IMR-90 (cell line): Measurements from ENCODE around the gene RNF38. TPM values are rescaled to one million over a fixed set of nuclear protein-coding genes. Genes with fewer than 3 reads are reported as not detected.

Experiments used
- ATAC-seq: fragments of 200-7000 bp; cut with Tn5 transposase; 2 replicates; pipeline ENCODE4 v1.9.1; 2020; ENCODE audit warnings: low read depth, mild to moderate bottlenecking, moderate library complexity
- BruUV-seq: library from RNA; stranded (reverse); fragments of 400-500 nt; replicated peaks from 2 replicates; lab custom pipeline; 2021; lab: Mats Ljungman, UMichigan
- CTCF ChIA-PET: fragments of 300-600 bp; formaldehyde crosslinking; extraction: SDS; loops from one replicate; lab custom pipeline; 2021; ENCODE audit warnings: antibody characterized with exemption; lab: Yijun Ruan, JAX
- POLR2A ChIA-PET: fragments of 300-600 bp; sonication (Branson Sonifier 250); formaldehyde crosslinking; loops from one replicate; lab custom pipeline; 2022; ENCODE audit warnings: antibody characterized with exemption; ENCODE audit not compliant: unreplicated experiment; lab: Charles Lee
- DNase-seq: peaks from one replicate; pipeline ENCODE4 v3.0.0; 2013
- H2AFZ ChIP-seq: replicated peaks from 2 replicates; pipeline ENCODE3; 2013; ENCODE audit warnings: low read length, mild to moderate bottlenecking; ENCODE audit not compliant: poor library complexity
- H2AK5ac ChIP-seq: 2 replicates; pipeline ENCODE4 v1.6.1; 2013; ENCODE audit warnings: low read depth, low read length, inconsistent platforms
- H2AK9ac ChIP-seq: replicated peaks from 2 replicates; pipeline ENCODE3; 2013; ENCODE audit warnings: mild to moderate bottlenecking, low read depth, low read length, moderate library complexity; ENCODE audit not compliant: poor library complexity
- H2BK120ac ChIP-seq: 2 replicates; pipeline ENCODE4 v1.6.1; 2013; ENCODE audit warnings: low read depth, low read length, inconsistent platforms
- H2BK15ac ChIP-seq: 3 replicates; pipeline ENCODE4 v1.6.1; 2013; ENCODE audit warnings: low read depth, low read length, inconsistent platforms
- H2BK20ac ChIP-seq: 2 replicates; pipeline ENCODE4 v1.6.1; 2013; ENCODE audit warnings: low read depth, mild to moderate bottlenecking, inconsistent platforms, low read length, moderate library complexity
- H2BK5ac ChIP-seq: 2 replicates; pipeline ENCODE4 v1.6.1; 2013; ENCODE audit warnings: mild to moderate bottlenecking, low read depth, low read length, inconsistent platforms; ENCODE audit not compliant: poor library complexity, severe bottlenecking
- H3K14ac ChIP-seq: replicated peaks from 2 replicates; pipeline ENCODE4 v1.6.1; 2013; ENCODE audit warnings: low read depth, low read length, inconsistent platforms
- H3K18ac ChIP-seq: 2 replicates; pipeline ENCODE4 v1.6.1; 2013; ENCODE audit warnings: low read depth, low read length, control low read depth
- H3K23ac ChIP-seq: 2 replicates; pipeline ENCODE4 v1.6.1; 2013; ENCODE audit warnings: low read depth, low read length, inconsistent platforms
- H3K27ac ChIP-seq: 2 replicates; pipeline ENCODE4 v1.5.1; 2013; ENCODE audit warnings: mild to moderate bottlenecking, control low read depth, low read length; ENCODE audit not compliant: insufficient read depth
- H3K27me3 ChIP-seq: 2 replicates; pipeline ENCODE4 v1.6.1; 2013; ENCODE audit warnings: low read length; ENCODE audit not compliant: control insufficient read depth, insufficient read depth
- H3K36me3 ChIP-seq: 2 replicates; pipeline ENCODE4 v1.6.1; 2013; ENCODE audit warnings: low read length, mixed read lengths; ENCODE audit not compliant: control insufficient read depth, insufficient read depth
- H3K4ac ChIP-seq: 2 replicates; pipeline ENCODE4 v1.6.1; 2013; ENCODE audit warnings: low read depth, low read length, inconsistent platforms
- H3K4me1 ChIP-seq: 2 replicates; pipeline ENCODE4 v1.6.1; 2013; ENCODE audit warnings: low read length, mixed read lengths; ENCODE audit not compliant: control insufficient read depth, insufficient read depth
- H3K4me2 ChIP-seq: 2 replicates; pipeline ENCODE4 v1.6.1; 2013; ENCODE audit warnings: low read depth, mild to moderate bottlenecking, control low read depth, low read length, moderate library complexity
- H3K4me3 ChIP-seq: 2 replicates; pipeline ENCODE4 v1.5.1; 2013; ENCODE audit warnings: low read depth, mild to moderate bottlenecking, control low read depth, low read length, moderate library complexity; ENCODE audit not compliant: insufficient read depth
- H3K56ac ChIP-seq: 2 replicates; pipeline ENCODE4 v1.6.1; 2013; ENCODE audit warnings: low read length, inconsistent platforms; ENCODE audit not compliant: insufficient read depth; ENCODE audit errors: extremely low read depth
- H3K79me1 ChIP-seq, 2 experiments: 2 replicates each; pipeline ENCODE4 v1.6.1; 2013; ENCODE audit warnings: low read length in 2 of 2, inconsistent platforms in 1 of 2, low read depth in 1 of 2
- H3K9ac ChIP-seq: 2 replicates; pipeline ENCODE4 v1.6.1; 2013; ENCODE audit warnings: low read depth, low read length, control low read depth
- H3K9me1 ChIP-seq: 2 replicates; pipeline ENCODE4 v1.6.1; 2013; ENCODE audit warnings: low read length, inconsistent platforms; ENCODE audit not compliant: insufficient read depth
- H3K9me3 ChIP-seq: 2 replicates; pipeline ENCODE4 v1.6.1; 2013; ENCODE audit warnings: low read length; ENCODE audit not compliant: control insufficient read depth, insufficient read depth
- H4K20me1 ChIP-seq: 2 replicates; pipeline ENCODE4 v1.6.1; 2013; ENCODE audit warnings: low read length, inconsistent platforms; ENCODE audit not compliant: insufficient read depth
- H4K5ac ChIP-seq: 2 replicates; pipeline ENCODE4 v1.6.1; 2013; ENCODE audit warnings: mild to moderate bottlenecking, low read depth, low read length, control low read depth
- H4K8ac ChIP-seq, 2 experiments: 2 replicates each; pipeline ENCODE4 v1.6.1; 2013; ENCODE audit warnings: low read depth in 2 of 2, low read length in 2 of 2, control low read depth in 1 of 2, inconsistent platforms in 1 of 2
- H4K91ac ChIP-seq: 2 replicates; pipeline ENCODE4 v1.6.1; 2013; ENCODE audit warnings: low read depth, low read length, inconsistent platforms; ENCODE audit not compliant: insufficient read depth
- BHLHE40 ChIP-seq: fragments of 150-350 bp; IDR thresholded peaks from 2 replicates; pipeline ENCODE4 v1.6.1; 2016; ENCODE audit warnings: mild to moderate bottlenecking, low read depth, low read length
- CEBPB ChIP-seq: IDR thresholded peaks from 2 replicates; pipeline ENCODE4 v1.6.1; 2012; ENCODE audit warnings: low read depth, low read length, improper control_type of control experiment
- CHD1 ChIP-seq: IDR thresholded peaks from 2 replicates; pipeline ENCODE4 v1.6.1; 2012; ENCODE audit warnings: low read depth, low read length, improper control_type of control experiment
- CTCF ChIP-seq: conservative IDR thresholded peaks from 2 replicates; pipeline ENCODE4 v1.5.1; 2012; ENCODE audit warnings: mild to moderate bottlenecking, low read depth, low read length, improper control_type of control experiment
- ELK1 ChIP-seq: fragments of 150-350 bp; IDR thresholded peaks from 2 replicates; pipeline ENCODE4 v1.6.1; 2016; ENCODE audit warnings: low read depth, mild to moderate bottlenecking, low read length, moderate library complexity, borderline replicate concordance
- FOS ChIP-seq: fragments of 150-350 bp; IDR thresholded peaks from 2 replicates; pipeline ENCODE4 v1.6.1; 2016; ENCODE audit warnings: low read depth, low read length
- MAFK ChIP-seq: IDR thresholded peaks from 2 replicates; pipeline ENCODE4 v1.6.1; 2012; ENCODE audit warnings: low read depth, low read length, improper control_type of control experiment
- MAZ ChIP-seq: IDR thresholded peaks from 2 replicates; pipeline ENCODE4 v1.6.1; 2012; ENCODE audit warnings: low read depth, mild to moderate bottlenecking, low read length, improper control_type of control experiment, moderate library complexity, borderline replicate concordance
- MXI1 ChIP-seq: IDR thresholded peaks from 2 replicates; pipeline ENCODE4 v1.6.1; 2012; ENCODE audit warnings: low read depth, mild to moderate bottlenecking, low read length, moderate library complexity, borderline replicate concordance
- NFE2L2 ChIP-seq: fragments of 150-350 bp; IDR thresholded peaks from 2 replicates; pipeline ENCODE4 v1.6.1; 2016; ENCODE audit warnings: low read depth, mild to moderate bottlenecking, low read length
- POLR2A ChIP-seq: IDR thresholded peaks from 2 replicates; pipeline ENCODE4 v1.6.1; 2012; ENCODE audit warnings: mild to moderate bottlenecking, low read depth, low read length
- RAD21 ChIP-seq: IDR thresholded peaks from 2 replicates; pipeline ENCODE4 v1.6.1; 2012; ENCODE audit warnings: low read length, improper control_type of control experiment
- RCOR1 ChIP-seq: IDR thresholded peaks from 2 replicates; pipeline ENCODE4 v1.6.1; 2012; ENCODE audit warnings: mild to moderate bottlenecking, low read length, improper control_type of control experiment; ENCODE audit not compliant: insufficient replicate concordance
- RFX5 ChIP-seq: IDR thresholded peaks from 2 replicates; pipeline ENCODE4 v1.8.0; 2012; ENCODE audit warnings: low read depth, mild to moderate bottlenecking, low read length, moderate library complexity
- SMC3 ChIP-seq: fragments of 150-350 bp; IDR thresholded peaks from 2 replicates; pipeline ENCODE4 v1.6.1; 2016; ENCODE audit warnings: low read depth, mild to moderate bottlenecking, antibody characterized with exemption, low read length, moderate library complexity
- USF2 ChIP-seq: fragments of 150-350 bp; IDR thresholded peaks from 2 replicates; pipeline ENCODE4 v1.6.1; 2017; ENCODE audit warnings: mild to moderate bottlenecking, antibody characterized with exemption, low read length, low read depth
- WGBS, 2 experiments: methylation state at CpG; one replicate each; pipeline versions ENCODE4 v1.1.5 to v1.1.7; 2013; ENCODE audit warnings: missing lambda C conversion rate in 2 of 2; ENCODE audit not compliant: insufficient read length in 1 of 2; ENCODE audit errors: extremely low coverage in 2 of 2; 5-methylcytosine and 5-hydroxymethylcytosine counted together
- dilution Hi-C: fragments of 300-500 bp; cut with HindIII; formaldehyde crosslinking; loops from one replicate; pipeline ENCODE4 v1.14.3; 2018; ENCODE audit warnings: low sequenced_read_pairs; ENCODE audit not compliant: unreplicated experiment
- in situ Hi-C: fragments of 300-500 bp; cut with MboI; formaldehyde crosslinking; loops from 3 replicates; pipeline ENCODE4 v1.14.3; 2019; ENCODE audit warnings: low sequenced_read_pairs, inconsistent platforms, mixed read lengths
- intact Hi-C: fragments of 100-400 bp; cut with micrococcal nuclease; formaldehyde crosslinking; loops from 2 replicates; pipeline ENCODE4 v1.10.0; 2022
- polyA plus RNA-seq, 3 experiments: library from polyadenylated mRNA; depleted of rRNA; stranded (reverse); fragments of >200 nt; gene quantifications; 2 replicates each; pipeline ENCODE4 v1.2.3, GENCODE V29; 2012; ENCODE audit warnings: low replicate concordance in 1 of 3
- total RNA-seq: library from RNA; depleted of rRNA; stranded (reverse); fragments of >200 nt; gene quantifications from 2 replicates; pipeline ENCODE4 v1.2.3, GENCODE V29; 2012

RNF38 gene
- total and polyA plus RNA-seq, 2 of the 4 experiments (the other 2 are of a cell fraction) = 8.8 to 11.2 TPM

DNA sequence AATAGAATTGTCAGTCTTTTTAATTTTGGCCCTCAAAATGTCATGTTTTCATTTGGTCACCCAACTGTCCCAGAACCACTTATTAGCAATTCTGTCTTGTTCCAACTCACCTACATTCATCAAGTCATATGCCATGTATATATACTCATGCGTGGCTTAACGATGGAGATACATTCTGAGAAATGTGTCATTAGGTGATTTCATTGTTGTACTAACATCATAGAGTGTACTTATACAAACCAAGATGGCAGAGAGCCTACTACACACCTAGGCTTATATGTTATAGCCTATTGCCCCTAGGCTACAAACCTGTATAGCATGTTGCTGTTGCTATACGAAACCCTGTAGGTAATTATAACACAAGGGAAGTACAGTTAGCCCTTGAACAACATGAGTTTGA lies 36.6 kb downstream of the RNF38 start:
- ATAC-seq = no peak

More for the DNA sequence above, 36.6 kb downstream of the RNF38 start:
- H4K8ac ChIP-seq = no peak overlapping the region
- no peak overlapping the region for H3K18ac ChIP-seq
- TF ChIP-seq CEBPB (no peak), USF2 (no peak), MAZ (no peak), NFE2L2 (no peak), CHD1 (no peak), MAFK (no peak), ELK1 (no peak), BHLHE40 (no peak), MXI1 (no peak), SMC3 (no peak), RAD21 (no peak), POLR2A (no peak), CTCF (no peak), RFX5 (no peak), RCOR1 (no peak), FOS (no peak)
- H3K79me1 ChIP-seq = peaks cover 6 to 19% of the 10 kb centered on the region in 2 experiments; a peak in 3 of 4 replicates
- 0 out of 2 replicates have a peak, but pooled peaks cover 3% of the 10 kb centered on the region for H3K9me1 ChIP-seq
- no peak overlapping the region for H3K9ac ChIP-seq
- H3K4me2 ChIP-seq = no peak overlapping the region
- H3K4ac ChIP-seq = no peak overlapping the region
- no peak overlapping the region for H2BK15ac ChIP-seq
- no peak overlapping the region for H3K14ac ChIP-seq
- H3K56ac ChIP-seq = no peak overlapping the region
- H2BK20ac ChIP-seq = no peak overlapping the region
- no peak overlapping the region for H2AK9ac ChIP-seq
- CTCF ChIA-PET = no interaction called here
- no TSS peak for BruUV-seq
- H3K36me3 ChIP-seq = peaks cover 9% of the 10 kb centered on the region
- H4K20me1 ChIP-seq = no peaks in the 10 kb centered on the region
- H3K27ac ChIP-seq = no peak overlapping the region
- no peak overlapping the region for H3K4me3 ChIP-seq
- WGBS, 2 experiments = no CpG with 5 or more reads among the region's 3 CpGs
- no peaks in the 10 kb centered on the region for H3K27me3 ChIP-seq
- H4K91ac ChIP-seq = no peak overlapping the region
- dilution Hi-C loops (no loop called here), in situ Hi-C loops (no loop called here), intact Hi-C loops (no loop called here)
- no peaks in the 10 kb centered on the region for H3K9me3 ChIP-seq
- H2AFZ ChIP-seq = no peak overlapping the region
- no peaks in the 10 kb centered on the region for H3K4me1 ChIP-seq
- no peak overlapping the region for H2AK5ac ChIP-seq
- H2BK5ac ChIP-seq = no peak overlapping the region
- POLR2A ChIA-PET = no interaction called here
- no peak for DNase-seq
- H3K23ac ChIP-seq = no peak overlapping the region
- no peak overlapping the region for H2BK120ac ChIP-seq
- no peak overlapping the region for H4K5ac ChIP-seq
